ENCODE results near the gene COMMD6.

- TF ChIP-seq CTCF (IDR thresholded peaks at IDR 0.05): peak in 1 of 12 donors; percentile 7
- no peak for TF ChIP-seq POLR2A (IDR thresholded peaks at IDR 0.05)
Measured at GRCh38 chr13:75482820-75483079, 54.9 kb downstream of the COMMD6 start.

Measured in heart left ventricle (tissue), 13 donors.